Measurements from ENCODE around the gene ROCK1. TPM values are rescaled to one million over a fixed set of nuclear protein-coding genes. Genes with fewer than 3 reads are reported as not detected.

ROCK1 gene
- total RNA-seq, 1 experiment from 2014 or later, result 50.3 TPM

DNA sequence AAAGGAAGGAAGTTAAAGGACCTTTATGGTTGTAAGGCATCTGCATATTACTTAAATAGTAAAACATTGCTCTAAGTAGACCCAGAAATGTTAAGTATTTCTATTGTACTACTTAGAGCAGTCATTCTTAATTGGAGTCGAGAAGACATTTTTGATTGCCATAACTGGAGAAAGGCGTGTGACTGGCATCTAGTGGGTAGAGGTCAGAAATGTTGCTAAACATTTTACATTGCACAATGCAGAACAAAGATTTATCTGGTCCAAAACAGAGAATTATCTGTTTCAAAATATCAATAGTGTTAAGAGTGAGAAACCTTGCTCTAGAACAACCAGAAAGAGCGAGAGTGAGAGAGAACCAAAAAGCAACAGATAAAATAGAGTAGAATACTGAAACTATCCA, 23.3 kb upstream of the ROCK1 start:
- H3K4me3 ChIP-seq (ENCODE audit: low read depth, low read length), result no peak overlapping the region
- TF ChIP-seq, protein P1, sequence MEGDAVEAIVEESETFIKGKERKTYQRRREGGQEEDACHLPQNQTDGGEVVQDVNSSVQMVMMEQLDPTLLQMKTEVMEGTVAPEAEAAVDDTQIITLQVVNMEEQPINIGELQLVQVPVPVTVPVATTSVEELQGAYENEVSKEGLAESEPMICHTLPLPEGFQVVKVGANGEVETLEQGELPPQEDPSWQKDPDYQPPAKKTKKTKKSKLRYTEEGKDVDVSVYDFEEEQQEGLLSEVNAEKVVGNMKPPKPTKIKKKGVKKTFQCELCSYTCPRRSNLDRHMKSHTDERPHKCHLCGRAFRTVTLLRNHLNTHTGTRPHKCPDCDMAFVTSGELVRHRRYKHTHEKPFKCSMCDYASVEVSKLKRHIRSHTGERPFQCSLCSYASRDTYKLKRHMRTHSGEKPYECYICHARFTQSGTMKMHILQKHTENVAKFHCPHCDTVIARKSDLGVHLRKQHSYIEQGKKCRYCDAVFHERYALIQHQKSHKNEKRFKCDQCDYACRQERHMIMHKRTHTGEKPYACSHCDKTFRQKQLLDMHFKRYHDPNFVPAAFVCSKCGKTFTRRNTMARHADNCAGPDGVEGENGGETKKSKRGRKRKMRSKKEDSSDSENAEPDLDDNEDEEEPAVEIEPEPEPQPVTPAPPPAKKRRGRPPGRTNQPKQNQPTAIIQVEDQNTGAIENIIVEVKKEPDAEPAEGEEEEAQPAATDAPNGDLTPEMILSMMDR (IDR thresholded peaks at IDR 0.05; ENCODE audit: insufficient read depth in 1 of 2, low read depth in 1 of 2, low read length in 1 of 2, severe bottlenecking in 1 of 2, unreplicated experiment in 1 of 2), result peak in 1 of 2 experiments; percentile 8
- POLR2A ChIA-PET, result no interaction called here
- Mint-ChIP-seq H3K36me3 (ENCODE audit: insufficient read depth, unreplicated experiment) (no peaks in the 10 kb centered on the region), H3K4me3 (ENCODE audit: unreplicated experiment) (no peak overlapping the region), H3K27ac (ENCODE audit: unreplicated experiment) (no peak overlapping the region), H3K9me3 (ENCODE audit: unreplicated experiment) (peaks cover 10% of the 10 kb centered on the region), H3K27me3 (ENCODE audit: insufficient read depth, unreplicated experiment) (no peaks in the 10 kb centered on the region), H3K4me1 (ENCODE audit: low read depth, unreplicated experiment) (no peaks in the 10 kb centered on the region)
- no peaks in the 10 kb centered on the region for H3K9me3 ChIP-seq
- no peak for DNase-seq
- no peaks in the 10 kb centered on the region for H3K36me3 ChIP-seq (ENCODE audit: control insufficient read depth, insufficient read depth, low read length)
- CTCF ChIA-PET, result no interaction called here
- BruUV-seq (replicated peaks), result no TSS peak
- intact Hi-C loops (cut with micrococcal nuclease; ENCODE audit: unreplicated experiment), result loop anchor here (1.0 kb wide), 1 partner anchor 163 kb away; no protein-coding TSS in a partner anchor
- H3K4me1 ChIP-seq, result no peaks in the 10 kb centered on the region
- no peaks in the 10 kb centered on the region for H3K27me3 ChIP-seq (replicated peaks; ENCODE audit: control insufficient read depth, insufficient read depth, low read length)

DNA sequence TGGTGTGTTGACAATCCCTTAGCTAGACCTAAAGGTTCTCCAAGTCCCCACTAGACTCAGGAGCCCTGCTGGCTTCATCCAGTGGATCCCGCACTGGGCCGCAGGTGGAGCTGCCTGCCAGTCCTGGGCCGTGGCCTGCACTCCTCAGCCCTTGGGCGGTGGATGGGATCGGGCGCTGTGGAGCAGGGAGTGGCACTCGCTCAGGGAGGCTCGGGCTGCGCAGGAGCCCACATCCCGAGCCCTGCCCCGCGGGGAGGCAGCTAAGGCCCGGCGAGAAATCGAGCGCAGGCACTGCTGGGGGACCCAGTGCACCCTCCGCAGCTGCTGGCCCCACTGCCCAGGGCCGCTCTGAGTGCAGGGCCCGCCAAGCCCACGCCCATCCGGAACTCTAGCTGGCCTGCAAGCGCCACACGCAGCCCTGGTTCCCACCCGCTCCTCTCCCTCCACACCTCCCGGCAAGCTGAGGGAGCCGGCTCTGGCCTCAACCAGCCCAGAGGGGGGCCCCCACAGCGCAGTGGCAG, 20.8 kb upstream of the ROCK1 start:
- Mint-ChIP-seq H3K9me3 (ENCODE audit: unreplicated experiment) (no peaks in the 10 kb centered on the region), H3K27ac (ENCODE audit: unreplicated experiment) (no peak overlapping the region), H3K36me3 (ENCODE audit: insufficient read depth, unreplicated experiment) (no peaks in the 10 kb centered on the region), H3K4me3 (ENCODE audit: unreplicated experiment) (no peak overlapping the region), H3K27me3 (ENCODE audit: insufficient read depth, unreplicated experiment) (no peaks in the 10 kb centered on the region), H3K4me1 (ENCODE audit: low read depth, unreplicated experiment) (no peaks in the 10 kb centered on the region)
- Histone ChIP-seq H3K4me3 (ENCODE audit: low read depth, low read length) (no peak overlapping the region), H3K36me3 (ENCODE audit: control insufficient read depth, insufficient read depth, low read length) (no peaks in the 10 kb centered on the region), H3K9me3 (no peaks in the 10 kb centered on the region), H3K4me1 (no peaks in the 10 kb centered on the region), H3K27me3 (replicated peaks; ENCODE audit: control insufficient read depth, insufficient read depth, low read length) (no peaks in the 10 kb centered on the region)
- POLR2A ChIA-PET, result no interaction called here
- BruUV-seq (replicated peaks), result no TSS peak
- intact Hi-C loops (cut with micrococcal nuclease; ENCODE audit: unreplicated experiment), result no loop called here
- TF ChIP-seq, protein P1 (IDR thresholded peaks at IDR 0.05; ENCODE audit: insufficient read depth in 1 of 2, low read depth in 1 of 2, low read length in 1 of 2, severe bottlenecking in 1 of 2, unreplicated experiment in 1 of 2), result no peak
- no peak for DNase-seq
- CTCF ChIA-PET, result no interaction called here

DNA sequence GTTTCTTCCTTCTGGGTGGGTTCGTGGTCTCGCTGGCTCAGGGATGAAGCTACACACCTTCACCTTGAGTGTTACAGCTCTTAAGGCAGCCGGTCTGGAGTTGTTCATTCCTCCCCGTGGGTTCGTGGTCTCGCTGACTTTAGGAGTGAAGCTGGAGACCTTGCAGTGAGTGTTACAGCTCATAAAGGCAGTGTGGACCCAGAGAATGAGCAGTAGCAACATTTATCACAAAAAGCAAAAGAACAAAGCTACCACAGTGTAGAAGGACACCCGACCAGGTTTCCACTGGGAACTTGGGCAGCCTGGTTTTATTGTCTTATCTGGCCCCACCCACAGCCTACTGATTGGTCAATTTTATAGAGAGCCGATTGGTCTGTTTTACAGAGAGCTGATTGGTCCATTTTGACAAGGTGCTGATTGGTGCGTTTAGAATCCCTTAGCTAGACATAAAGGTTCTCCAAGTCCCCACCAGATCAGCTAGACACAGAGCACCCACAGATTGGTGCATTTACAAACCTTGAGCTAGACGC, 20.1 kb upstream of the ROCK1 start:
- DNase-seq, result no peak
- Histone ChIP-seq H3K36me3 (ENCODE audit: control insufficient read depth, insufficient read depth, low read length) (no peaks in the 10 kb centered on the region), H3K4me3 (ENCODE audit: low read depth, low read length) (no peak overlapping the region), H3K9me3 (no peaks in the 10 kb centered on the region), H3K27me3 (replicated peaks; ENCODE audit: control insufficient read depth, insufficient read depth, low read length) (no peaks in the 10 kb centered on the region), H3K4me1 (no peaks in the 10 kb centered on the region)
- Mint-ChIP-seq H3K9me3 (ENCODE audit: unreplicated experiment) (no peaks in the 10 kb centered on the region), H3K27ac (ENCODE audit: unreplicated experiment) (no peak overlapping the region), H3K27me3 (ENCODE audit: insufficient read depth, unreplicated experiment) (no peaks in the 10 kb centered on the region), H3K4me1 (ENCODE audit: low read depth, unreplicated experiment) (no peaks in the 10 kb centered on the region), H3K36me3 (ENCODE audit: insufficient read depth, unreplicated experiment) (no peaks in the 10 kb centered on the region), H3K4me3 (ENCODE audit: unreplicated experiment) (no peak overlapping the region)
- no TSS peak for BruUV-seq (replicated peaks)
- ChIA-PET POLR2A (no interaction called here), CTCF (no interaction called here)
- intact Hi-C loops (cut with micrococcal nuclease; ENCODE audit: unreplicated experiment), result no loop called here
- TF ChIP-seq, protein P1 (IDR thresholded peaks at IDR 0.05; ENCODE audit: insufficient read depth in 1 of 2, low read depth in 1 of 2, low read length in 1 of 2, severe bottlenecking in 1 of 2, unreplicated experiment in 1 of 2), result no peak
